HFFc6 (cell line): Measurements from ENCODE around the gene LONP2. TPM values are rescaled to one million over a fixed set of nuclear protein-coding genes. Genes with fewer than 3 reads are reported as not detected.

ENCODE experiments used
- DNase-seq: peaks from one replicate; pipeline ENCODE4 v3.0.0-alpha.2; 2018
- H3K27ac Mint-ChIP-seq: 2 replicates; pipeline ENCODE4 v1.8.0; 2020; ENCODE audit warnings: mild to moderate bottlenecking, mixed read lengths
- H3K27me3 Mint-ChIP-seq: 2 replicates; pipeline ENCODE4 v1.8.0; 2021; ENCODE audit warnings: mild to moderate bottlenecking, moderate library complexity, mixed read lengths; ENCODE audit not compliant: insufficient read depth
- H3K36me3 Mint-ChIP-seq: 2 replicates; pipeline ENCODE4 v1.8.0; 2021; ENCODE audit warnings: low read depth, mixed read lengths
- H3K4me1 Mint-ChIP-seq: 2 replicates; pipeline ENCODE4 v1.8.0; 2020; ENCODE audit warnings: low read depth, mixed read lengths
- H3K4me3 Mint-ChIP-seq: 2 replicates; pipeline ENCODE4 v1.8.0; 2020; ENCODE audit warnings: mild to moderate bottlenecking, moderate library complexity, mixed read lengths
- H3K9me3 Mint-ChIP-seq: 2 replicates; pipeline ENCODE4 v1.8.0; 2020; ENCODE audit warnings: mild to moderate bottlenecking, mixed read lengths
- long read RNA-seq: library from polyadenylated mRNA; unstranded; transcript quantifications from one replicate; pipeline ENCODE4 v2.0.0, GENCODE V29; 2019
- total RNA-seq, 6 experiments: library from RNA; stranded (reverse); fragmentation: NEBNext Ultra II Directional; extraction: Animal tissue kit (Norgen Biotek cat#: 25700); gene quantifications; 2 replicates in 1 of 6; 3 replicates in 5 of 6; pipeline ENCODE4 v1.2.3, GENCODE V29; 2021
- TF ChIP-seq, protein P1 (sequence below): fragments of 200-600 bp; sonication (generic); IDR thresholded peaks from 2 replicates; pipeline ENCODE4 v1.5.0; 2021; ENCODE audit warnings: antibody characterized with exemption, mild to moderate bottlenecking

Gene LONP2
- total RNA-seq = 10 to 100 TPM; 64.3 to 80.1 (median 72.8) TPM
- long read RNA-seq, full-length matches to known transcripts = 40 of 92 reads
- long read RNA-seq, partial matches to known transcripts = 21 of 92 reads
- long read RNA-seq, other reads (novel, unspliced or antisense) = 31 of 92 reads

- H3K36me3 Mint-ChIP-seq = peaks cover 10% of the 10 kb centered on the region; the same call in 1 of the 2 replicates
- H3K4me1 Mint-ChIP-seq = peaks cover 22% of the 10 kb centered on the region
- no peaks in the 10 kb centered on the region; the same call in 1 of the 2 replicates for H3K27me3 Mint-ChIP-seq
- DNase-seq = peak; percentile 82
- peak within 1 kb of the TSS; percentile 94 for H3K4me3 Mint-ChIP-seq
- TF ChIP-seq, protein P1, sequence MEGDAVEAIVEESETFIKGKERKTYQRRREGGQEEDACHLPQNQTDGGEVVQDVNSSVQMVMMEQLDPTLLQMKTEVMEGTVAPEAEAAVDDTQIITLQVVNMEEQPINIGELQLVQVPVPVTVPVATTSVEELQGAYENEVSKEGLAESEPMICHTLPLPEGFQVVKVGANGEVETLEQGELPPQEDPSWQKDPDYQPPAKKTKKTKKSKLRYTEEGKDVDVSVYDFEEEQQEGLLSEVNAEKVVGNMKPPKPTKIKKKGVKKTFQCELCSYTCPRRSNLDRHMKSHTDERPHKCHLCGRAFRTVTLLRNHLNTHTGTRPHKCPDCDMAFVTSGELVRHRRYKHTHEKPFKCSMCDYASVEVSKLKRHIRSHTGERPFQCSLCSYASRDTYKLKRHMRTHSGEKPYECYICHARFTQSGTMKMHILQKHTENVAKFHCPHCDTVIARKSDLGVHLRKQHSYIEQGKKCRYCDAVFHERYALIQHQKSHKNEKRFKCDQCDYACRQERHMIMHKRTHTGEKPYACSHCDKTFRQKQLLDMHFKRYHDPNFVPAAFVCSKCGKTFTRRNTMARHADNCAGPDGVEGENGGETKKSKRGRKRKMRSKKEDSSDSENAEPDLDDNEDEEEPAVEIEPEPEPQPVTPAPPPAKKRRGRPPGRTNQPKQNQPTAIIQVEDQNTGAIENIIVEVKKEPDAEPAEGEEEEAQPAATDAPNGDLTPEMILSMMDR = no peak
- peaks cover 5% of the 10 kb centered on the region; the same call in 1 of the 2 replicates for H3K9me3 Mint-ChIP-seq
- peak within 1 kb of the TSS; percentile 85 for H3K27ac Mint-ChIP-seq
Measured at GRCh38 chr16:48244080-48244862, at the start of gene LONP2. TSS of gene LONP2 (plus strand) at chr16:48244300. CDS start at chr16:48244389, 89 bp downstream.

DNA sequence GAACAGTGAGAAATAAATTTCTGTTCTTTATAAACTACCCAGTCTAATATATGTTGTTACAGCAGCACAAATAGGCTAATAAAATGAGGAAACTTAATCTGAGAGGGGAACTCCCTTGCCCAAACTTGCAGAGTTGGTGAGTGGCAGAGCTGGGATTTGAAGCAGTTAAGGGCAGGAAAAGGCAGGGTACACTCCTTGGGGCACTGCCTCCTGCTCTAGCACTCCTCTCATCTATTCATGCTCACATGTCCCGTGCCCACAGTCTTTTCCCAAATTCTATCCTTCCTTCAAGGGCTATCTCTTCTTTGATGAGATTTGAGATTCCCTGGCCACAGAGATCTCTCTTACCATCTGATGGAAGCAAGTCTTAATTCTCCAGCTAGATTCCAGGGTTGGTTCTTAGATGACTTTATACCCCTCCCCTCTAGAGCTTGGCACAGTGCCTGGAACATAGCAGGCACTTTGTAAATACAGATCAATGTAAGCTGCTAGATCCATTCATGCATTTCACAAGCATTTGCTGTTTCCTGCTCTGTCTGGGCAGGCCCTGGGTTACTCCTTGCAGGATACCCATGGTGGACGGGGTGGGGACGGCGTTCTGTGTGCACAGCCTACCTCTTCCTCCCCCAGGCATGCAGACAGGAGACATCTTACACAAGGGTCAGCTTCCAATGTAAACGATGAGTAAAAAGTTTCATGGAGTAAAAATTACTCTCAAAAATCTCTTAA lies 49.1 kb upstream of the LONP2 start:
- TF ChIP-seq, protein P1 = no peak
- no peak for DNase-seq
- Mint-ChIP-seq H3K4me3 (no peak overlapping the region), H3K27me3 (peaks cover 19% of the 10 kb centered on the region), H3K9me3 (no peaks in the 10 kb centered on the region), H3K27ac (no peak overlapping the region), H3K4me1 (no peaks in the 10 kb centered on the region), H3K36me3 (no peaks in the 10 kb centered on the region)

- TF ChIP-seq, protein P1 = no peak
- no peak overlapping the region for H3K27ac Mint-ChIP-seq
- no peaks in the 10 kb centered on the region for H3K36me3 Mint-ChIP-seq
- H3K4me1 Mint-ChIP-seq = no peaks in the 10 kb centered on the region
- H3K27me3 Mint-ChIP-seq = peaks cover 17% of the 10 kb centered on the region; the same call in 1 of the 2 replicates
- H3K9me3 Mint-ChIP-seq = no peaks in the 10 kb centered on the region
- no peak overlapping the region for H3K4me3 Mint-ChIP-seq
- no peak for DNase-seq
Measured at GRCh38 chr16:48197294-48197693, 46.8 kb upstream of the LONP2 start.

GRCh38 chr16:48201515-48202201 lies 42.4 kb upstream of the LONP2 start:
- Mint-ChIP-seq H3K36me3 (no peaks in the 10 kb centered on the region), H3K27ac (no peak overlapping the region), H3K9me3 (no peaks in the 10 kb centered on the region), H3K4me3 (no peak overlapping the region), H3K27me3 (peaks cover 25% of the 10 kb centered on the region), H3K4me1 (peaks cover under 1% of the 10 kb centered on the region; the same call in 1 of the 2 replicates)
- TF ChIP-seq, protein P1 = no peak
- no peak for DNase-seq
